Measurements from ENCODE around the gene CHST8.
"Not testable (repeated sequence)": the region's sequence is repeated elsewhere in the genome, so short reads cannot be mapped to it uniquely, and the experiment has no call there.

CHST8 gene

GRCh38 chr19:33618363-33618762, 3.4 kb upstream of the CHST8 start:
- not testable (repeated sequence) for DNase-seq (ENCODE audit: low read depth)

GRCh38 chr19:33618884-33619283, 2.9 kb upstream of the CHST8 start:
- DNase-seq (ENCODE audit: low read depth) = no peak

GRCh38 chr19:33620611-33621010, 1.1 kb upstream of the CHST8 start:
- no peak for DNase-seq (ENCODE audit: low read depth)

GRCh38 chr19:33621065-33621785, 528 bp upstream of the CHST8 start:
- DNase-seq (ENCODE audit: low read depth) = no peak

GRCh38 chr19:33622505-33622808, 704 bp downstream of the CHST8 start:
- DNase-seq (ENCODE audit: low read depth) = no peak

- no peak for DNase-seq (ENCODE audit: low read depth)
These were observed 1.2 kb downstream of the CHST8 start for GRCh38 chr19:33622809-33623511.

GRCh38 chr19:33624586-33624985, 2.8 kb downstream of the CHST8 start:
- no peak for DNase-seq (ENCODE audit: low read depth)

- DNase-seq (ENCODE audit: low read depth) = no peak
These were observed 5.8 kb downstream of the CHST8 start for GRCh38 chr19:33627526-33627925.

- no peak for DNase-seq (ENCODE audit: low read depth)
These were observed 6.4 kb downstream of the CHST8 start for GRCh38 chr19:33627962-33628839.

GRCh38 chr19:33628921-33629825, 7.4 kb downstream of the CHST8 start:
- DNase-seq (ENCODE audit: low read depth) = no peak

- no peak for DNase-seq (ENCODE audit: low read depth)
These were observed 8.1 kb downstream of the CHST8 start for GRCh38 chr19:33629826-33630375.

- DNase-seq (ENCODE audit: low read depth) = no peak
These were observed 9.3 kb downstream of the CHST8 start for GRCh38 chr19:33630880-33631608.

GRCh38 chr19:33631609-33631973, 9.8 kb downstream of the CHST8 start:
- DNase-seq (ENCODE audit: low read depth) = no peak

- no peak for DNase-seq (ENCODE audit: low read depth)
These were observed 12.8 kb downstream of the CHST8 start for GRCh38 chr19:33634361-33635091.

GRCh38 chr19:33638167-33639034, 16.6 kb downstream of the CHST8 start:
- no peak for DNase-seq (ENCODE audit: low read depth)

GRCh38 chr19:33639035-33639681, 17.4 kb downstream of the CHST8 start:
- no peak for DNase-seq (ENCODE audit: low read depth)

GRCh38 chr19:33640773-33641172, 19.0 kb downstream of the CHST8 start:
- no peak for DNase-seq (ENCODE audit: low read depth)

- no peak for DNase-seq (ENCODE audit: low read depth)
These were observed 19.5 kb downstream of the CHST8 start for GRCh38 chr19:33641261-33641660.
